Gastrocnemius medialis (tissue), 4 donors: Measurements from ENCODE around the gene MRM2.

Experiments
- CTCF ChIP-seq, 5 experiments: fragments of 450-650 bp in 3 of 5; fragments of 200-600 bp in 2 of 5; sonication (generic) in 2 of 5; IDR thresholded peaks in 4 of 5; conservative IDR thresholded peaks in 1 of 5; 1 replicate in 4 of 5; 2 replicates in 1 of 5; pipeline ENCODE4 v1.5.1; 2016 to 2019; ENCODE audit warnings: antibody characterized with exemption in 5 of 5, mild to moderate bottlenecking in 3 of 5, moderate library complexity in 3 of 5
- POLR2A ChIP-seq, 2 donors: fragments of 450-650 bp; IDR thresholded peaks; one replicate each; pipeline ENCODE4 v1.6.1; 2017; ENCODE audit warnings: antibody characterized with exemption in 2 of 2, mild to moderate bottlenecking in 2 of 2, moderate library complexity in 2 of 2

GRCh38 chr7:2230226-2230625 lies 11.8 kb downstream of the MRM2 start:
- TF ChIP-seq POLR2A (IDR thresholded peaks at IDR 0.05) (no peak), CTCF (IDR thresholded peaks at IDR 0.05 in 4 of 5, conservative IDR thresholded peaks at IDR 0.05 in 1 of 5) (no peak)
